Nephron (organoid): ENCODE results near the gene SLC12A3.

Experiments
- H3K27ac Mint-ChIP-seq, 3 experiments: 2 replicates each; pipeline ENCODE4 v1.8.0; 2020; ENCODE audit warnings: mixed read lengths in 3 of 3, mild to moderate bottlenecking in 2 of 3, moderate library complexity in 1 of 3
- H3K27me3 Mint-ChIP-seq: 2 replicates; pipeline ENCODE4 v1.8.0; 2021; ENCODE audit warnings: low read depth, mild to moderate bottlenecking, moderate library complexity, mixed read lengths
- H3K36me3 Mint-ChIP-seq: 2 replicates; pipeline ENCODE4 v1.8.0; 2020; ENCODE audit warnings: low read depth, mixed read lengths
- H3K4me1 Mint-ChIP-seq: 2 replicates; pipeline ENCODE4 v1.8.0; 2020; ENCODE audit warnings: mixed read lengths
- H3K4me3 Mint-ChIP-seq, 3 experiments: 2 replicates each; pipeline ENCODE4 v1.8.0; 2020; ENCODE audit warnings: mild to moderate bottlenecking in 3 of 3, mixed read lengths in 3 of 3, moderate library complexity in 2 of 3
- H3K9me3 Mint-ChIP-seq: 2 replicates; pipeline ENCODE4 v1.8.0; 2020; ENCODE audit warnings: mixed read lengths
- CTCF ChIP-seq, 3 experiments: fragments of 200-600 bp; sonication (generic); IDR thresholded peaks; one replicate each; pipeline ENCODE4 v1.5.0; 2021; ENCODE audit warnings: antibody characterized with exemption in 3 of 3; ENCODE audit not compliant: unreplicated experiment in 3 of 3

SLC12A3 gene

GRCh38 chr16:56835320-56835719 is 29.7 kb upstream of the SLC12A3 start:
- TF ChIP-seq CTCF (IDR thresholded peaks at IDR 0.05; ENCODE audit: unreplicated experiment in 3 of 3): no peak
- Mint-ChIP-seq H3K36me3 (peaks cover 65% of the 10 kb centered on the region), H3K9me3 (no peaks in the 10 kb centered on the region), H3K4me1 (no peaks in the 10 kb centered on the region), H3K27me3 (no peaks in the 10 kb centered on the region), H3K4me3 (no peak overlapping the region), H3K27ac (no peak overlapping the region)

- Mint-ChIP-seq H3K27ac (no peak overlapping the region), H3K4me3 (no peak overlapping the region), H3K9me3 (no peaks in the 10 kb centered on the region), H3K27me3 (no peaks in the 10 kb centered on the region), H3K36me3 (peaks cover 68% of the 10 kb centered on the region), H3K4me1 (no peaks in the 10 kb centered on the region)
- TF ChIP-seq CTCF (IDR thresholded peaks at IDR 0.05; ENCODE audit: unreplicated experiment in 3 of 3): no peak
Measured at GRCh38 chr16:56836410-56837230, 28.4 kb upstream of the SLC12A3 start.

- H3K27ac Mint-ChIP-seq: no peak overlapping the region
- no peaks in the 10 kb centered on the region for H3K4me1 Mint-ChIP-seq
- H3K4me3 Mint-ChIP-seq: no peak overlapping the region
- no peaks in the 10 kb centered on the region for H3K9me3 Mint-ChIP-seq
- TF ChIP-seq CTCF (IDR thresholded peaks at IDR 0.05; ENCODE audit: unreplicated experiment in 3 of 3): no peak
- peaks cover 62% of the 10 kb centered on the region for H3K36me3 Mint-ChIP-seq
- H3K27me3 Mint-ChIP-seq: no peaks in the 10 kb centered on the region
Measured at GRCh38 chr16:56838622-56839337, 26.2 kb upstream of the SLC12A3 start.

- Mint-ChIP-seq H3K27me3 (no peaks in the 10 kb centered on the region), H3K9me3 (no peaks in the 10 kb centered on the region), H3K4me1 (no peaks in the 10 kb centered on the region), H3K36me3 (peaks cover 72% of the 10 kb centered on the region), H3K27ac (peak overlapping the region in 2 of 3 experiments; percentile 34 to 81), H3K4me3 (no peak overlapping the region)
- no peak for TF ChIP-seq CTCF (IDR thresholded peaks at IDR 0.05; ENCODE audit: unreplicated experiment in 3 of 3)
Measured at GRCh38 chr16:56841233-56841632, 23.8 kb upstream of the SLC12A3 start.

- H3K36me3 Mint-ChIP-seq: peaks cover 71% of the 10 kb centered on the region
- peak overlapping the region in 2 of 3 experiments; percentile 34 to 81 for H3K27ac Mint-ChIP-seq
- H3K27me3 Mint-ChIP-seq: no peaks in the 10 kb centered on the region
- peaks cover 1% of the 10 kb centered on the region for H3K4me1 Mint-ChIP-seq
- no peaks in the 10 kb centered on the region for H3K9me3 Mint-ChIP-seq
- TF ChIP-seq CTCF (IDR thresholded peaks at IDR 0.05; ENCODE audit: unreplicated experiment in 3 of 3): no peak
- no peak overlapping the region for H3K4me3 Mint-ChIP-seq
Measured at GRCh38 chr16:56841659-56842058, 23.3 kb upstream of the SLC12A3 start.
